C4-2B (cell line): ENCODE results near the gene IL6.

Experiments
- ZFX ChIP-seq: fragments of 450-650 bp; IDR thresholded peaks from 2 replicates; pipeline ENCODE4 v1.6.1; 2017
- TF ChIP-seq, protein P1 (sequence below): fragments of 450-650 bp; conservative IDR thresholded peaks from 2 replicates; pipeline ENCODE4 v1.5.1; 2017; ENCODE audit warnings: mild to moderate bottlenecking

DNA sequence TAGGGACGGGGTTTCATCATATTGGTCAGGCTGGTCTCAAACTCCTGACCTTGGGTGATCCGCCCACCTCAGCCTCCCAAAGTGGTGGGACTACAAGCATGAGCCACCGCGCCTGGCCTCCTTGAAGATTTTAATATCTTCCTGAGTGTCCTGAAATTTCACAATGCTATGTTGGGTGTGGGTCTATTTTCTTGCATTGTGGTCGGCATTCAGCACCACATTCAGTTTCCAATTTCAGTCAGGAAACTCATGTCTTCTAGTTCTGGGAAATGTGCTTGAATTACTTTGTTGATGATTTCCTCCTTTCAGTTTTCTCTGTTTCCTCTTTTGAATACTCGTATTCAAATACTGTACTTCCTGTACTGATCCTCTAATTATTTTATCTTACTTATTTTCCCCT, 49.3 kb upstream of the IL6 start:
- TF ChIP-seq, protein P1, sequence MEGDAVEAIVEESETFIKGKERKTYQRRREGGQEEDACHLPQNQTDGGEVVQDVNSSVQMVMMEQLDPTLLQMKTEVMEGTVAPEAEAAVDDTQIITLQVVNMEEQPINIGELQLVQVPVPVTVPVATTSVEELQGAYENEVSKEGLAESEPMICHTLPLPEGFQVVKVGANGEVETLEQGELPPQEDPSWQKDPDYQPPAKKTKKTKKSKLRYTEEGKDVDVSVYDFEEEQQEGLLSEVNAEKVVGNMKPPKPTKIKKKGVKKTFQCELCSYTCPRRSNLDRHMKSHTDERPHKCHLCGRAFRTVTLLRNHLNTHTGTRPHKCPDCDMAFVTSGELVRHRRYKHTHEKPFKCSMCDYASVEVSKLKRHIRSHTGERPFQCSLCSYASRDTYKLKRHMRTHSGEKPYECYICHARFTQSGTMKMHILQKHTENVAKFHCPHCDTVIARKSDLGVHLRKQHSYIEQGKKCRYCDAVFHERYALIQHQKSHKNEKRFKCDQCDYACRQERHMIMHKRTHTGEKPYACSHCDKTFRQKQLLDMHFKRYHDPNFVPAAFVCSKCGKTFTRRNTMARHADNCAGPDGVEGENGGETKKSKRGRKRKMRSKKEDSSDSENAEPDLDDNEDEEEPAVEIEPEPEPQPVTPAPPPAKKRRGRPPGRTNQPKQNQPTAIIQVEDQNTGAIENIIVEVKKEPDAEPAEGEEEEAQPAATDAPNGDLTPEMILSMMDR, result no peak
- TF ChIP-seq ZFX, result no peak
